NCI-H69 (cell line): ENCODE measurements around the gene TRMT44.
"Not testable (repeated sequence)": the region's sequence is repeated elsewhere in the genome, so short reads cannot be mapped to it uniquely, and the experiment has no call there.

Experiments used
- DNase-seq: peaks from one replicate; lab custom pipeline; 2025; lab: John Stamatoyannopoulos, UW

Gene TRMT44

GRCh38 chr4:8468746-8469535 is 28.4 kb downstream of the TRMT44 start:
- DNase-seq = peak; percentile 28

- no peak for DNase-seq
Observed at GRCh38 chr4:8469550-8469949, 29.0 kb downstream of the TRMT44 start.

DNA sequence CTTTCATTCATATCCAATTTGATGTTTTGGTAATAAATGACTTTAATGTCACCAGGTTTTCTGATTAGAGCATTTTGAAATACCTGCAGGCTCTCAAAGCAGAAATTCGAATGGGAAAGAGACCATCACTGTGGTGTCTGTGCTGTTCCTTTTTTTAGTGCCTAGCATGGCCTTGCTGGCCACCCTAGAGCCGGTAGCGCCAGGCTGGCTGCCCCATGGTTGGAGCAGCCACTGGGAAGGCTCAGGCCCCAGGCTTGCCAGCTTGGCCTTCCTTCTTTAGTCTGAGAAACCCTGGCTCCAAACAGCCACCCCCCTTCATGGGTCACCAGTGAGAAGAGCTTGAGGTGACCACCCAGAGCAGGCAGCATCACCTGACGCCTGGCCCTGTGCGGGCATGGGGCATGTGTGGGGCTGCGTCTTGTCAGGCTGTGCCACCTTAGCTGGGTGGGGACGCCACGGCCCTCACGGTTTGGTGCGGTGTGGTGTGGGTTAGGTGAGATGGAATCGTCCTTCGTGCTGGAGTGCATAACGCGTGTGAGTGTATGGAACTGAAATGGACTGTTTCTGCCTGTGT is 30.0 kb downstream of the TRMT44 start:
- DNase-seq = no peak

DNA sequence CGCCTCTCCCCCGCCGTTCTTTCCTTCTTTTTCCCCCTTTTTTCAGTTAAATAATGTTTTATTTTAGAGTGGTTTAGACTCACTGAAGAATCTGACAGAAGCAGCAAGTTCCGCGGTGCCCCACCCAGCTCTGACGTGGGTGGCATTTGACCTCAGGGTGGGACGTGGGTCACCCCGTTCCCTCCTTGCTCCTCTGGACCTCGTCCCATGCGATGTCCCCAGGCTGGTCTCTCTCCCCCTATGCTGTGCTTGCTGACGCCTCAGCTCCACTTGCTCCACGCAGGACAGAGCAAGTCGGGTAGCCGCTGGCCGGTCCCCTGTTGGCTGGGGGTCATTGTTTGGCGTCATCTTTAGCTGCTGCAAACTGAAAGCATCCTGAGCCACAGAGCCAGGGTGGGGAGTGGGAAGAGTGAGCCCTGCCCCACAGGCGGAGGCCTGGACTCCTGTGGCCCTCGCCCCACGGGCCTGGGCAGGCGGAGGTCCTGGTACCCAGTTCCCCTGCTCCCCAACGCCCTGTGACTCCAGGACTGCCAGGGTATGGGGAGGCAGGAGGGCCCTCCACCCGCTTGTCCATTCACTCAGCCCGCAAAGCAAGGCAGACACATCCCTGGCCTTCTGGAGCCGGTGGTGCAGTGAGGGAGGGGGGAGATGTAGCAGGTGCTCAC is 30.8 kb downstream of the TRMT44 start:
- DNase-seq = no peak

- no peak for DNase-seq
Observed at GRCh38 chr4:8472158-8472688, 31.6 kb downstream of the TRMT44 start.

DNA sequence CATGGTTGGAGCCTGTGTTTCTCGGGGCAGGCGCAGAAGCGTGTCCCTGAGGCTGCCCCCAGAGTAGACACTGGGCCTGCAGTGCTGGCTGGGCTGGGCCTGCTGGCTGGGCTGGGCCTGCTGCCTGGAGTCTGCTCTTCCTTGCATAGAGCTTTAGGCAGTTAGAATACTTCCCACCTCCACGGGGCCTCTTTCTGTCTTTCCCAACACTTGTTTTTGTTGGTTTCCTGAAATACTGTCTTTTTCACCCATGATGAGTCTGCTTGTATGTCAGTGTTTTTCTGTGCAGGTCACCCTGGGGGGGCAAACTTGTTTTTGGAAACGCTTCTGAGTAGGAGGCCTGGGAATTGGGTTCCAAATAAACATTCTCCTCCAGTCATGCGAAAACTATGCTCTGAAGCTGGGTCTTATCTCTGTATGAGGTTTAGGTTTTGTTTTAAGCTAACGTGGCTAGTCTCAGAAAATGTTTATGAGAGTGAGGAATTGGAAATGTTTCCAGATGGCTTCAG is 32.2 kb downstream of the TRMT44 start:
- DNase-seq = no peak

DNA sequence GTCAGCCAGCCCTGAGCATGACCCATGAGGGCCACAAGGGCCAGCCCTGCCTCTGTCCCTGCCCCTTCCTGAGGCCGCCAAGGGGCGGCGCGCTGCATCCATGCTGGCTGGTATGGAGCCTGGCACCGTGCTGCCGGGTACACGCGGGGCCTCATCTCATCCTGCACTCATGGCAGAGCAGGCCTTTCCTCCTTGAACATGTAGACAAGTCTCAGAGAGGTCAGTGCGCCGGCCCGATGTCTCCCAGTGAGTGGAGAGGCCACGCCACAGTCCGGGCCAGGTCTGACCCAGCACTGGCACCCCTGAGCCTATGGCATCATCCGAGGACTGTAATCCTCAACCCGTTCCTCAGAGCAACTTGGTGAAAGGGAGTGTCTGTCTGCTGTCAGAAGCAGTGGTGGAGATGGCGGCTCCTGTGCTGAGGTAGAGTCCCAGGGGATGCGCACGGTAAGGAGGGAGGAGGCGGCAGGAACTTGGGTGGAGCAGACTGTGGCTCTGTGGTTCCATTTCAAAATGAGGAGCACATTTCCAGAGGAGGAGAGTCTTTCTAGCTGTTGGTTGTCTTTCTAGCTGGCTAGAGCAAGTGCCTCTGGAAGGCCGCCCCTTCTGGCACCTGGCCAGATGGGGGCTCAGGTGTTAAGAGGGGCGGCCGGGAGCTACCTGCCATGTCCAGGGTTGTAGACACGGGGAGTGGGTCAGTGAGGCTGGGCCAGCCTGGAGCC is 32.8 kb downstream of the TRMT44 start:
- no peak for DNase-seq

DNA sequence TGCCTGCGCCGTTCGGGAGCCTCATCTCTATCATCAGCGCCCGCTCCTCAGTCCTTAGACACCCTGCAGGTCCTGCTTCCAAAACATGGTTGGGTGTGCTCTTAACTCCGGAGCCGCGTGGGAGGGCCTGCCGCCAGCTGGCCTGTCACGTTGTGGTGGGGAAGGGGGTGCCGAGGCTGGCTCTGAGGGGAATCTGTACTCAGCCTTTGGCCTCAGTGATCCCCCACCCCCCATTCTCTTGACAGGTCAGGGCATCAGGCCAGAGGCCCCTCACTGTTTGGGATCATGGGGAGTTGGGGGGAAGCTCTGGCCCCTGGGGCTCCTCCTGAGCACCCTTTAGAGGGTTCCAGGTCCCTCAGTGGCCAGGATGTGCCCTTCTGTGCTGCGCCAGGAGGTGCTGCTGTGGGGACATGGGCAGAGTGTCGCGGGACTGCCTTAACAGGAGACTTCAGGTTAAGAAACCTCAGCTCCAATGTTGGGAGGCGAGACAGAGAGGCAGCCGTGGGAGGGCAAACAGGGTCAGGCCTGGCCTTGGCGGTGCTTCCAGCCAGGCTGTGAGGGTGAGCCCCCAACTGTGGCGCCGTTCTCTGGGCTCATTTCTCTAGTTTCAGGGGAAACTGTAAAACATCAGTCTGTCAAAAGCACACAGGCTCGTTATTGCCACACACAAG is 33.5 kb downstream of the TRMT44 start:
- DNase-seq = no peak

- no peak for DNase-seq
Observed at GRCh38 chr4:8474856-8475255, 34.3 kb downstream of the TRMT44 start.

- DNase-seq = no peak
Observed at GRCh38 chr4:8475751-8476575, 35.4 kb downstream of the TRMT44 start.

DNA sequence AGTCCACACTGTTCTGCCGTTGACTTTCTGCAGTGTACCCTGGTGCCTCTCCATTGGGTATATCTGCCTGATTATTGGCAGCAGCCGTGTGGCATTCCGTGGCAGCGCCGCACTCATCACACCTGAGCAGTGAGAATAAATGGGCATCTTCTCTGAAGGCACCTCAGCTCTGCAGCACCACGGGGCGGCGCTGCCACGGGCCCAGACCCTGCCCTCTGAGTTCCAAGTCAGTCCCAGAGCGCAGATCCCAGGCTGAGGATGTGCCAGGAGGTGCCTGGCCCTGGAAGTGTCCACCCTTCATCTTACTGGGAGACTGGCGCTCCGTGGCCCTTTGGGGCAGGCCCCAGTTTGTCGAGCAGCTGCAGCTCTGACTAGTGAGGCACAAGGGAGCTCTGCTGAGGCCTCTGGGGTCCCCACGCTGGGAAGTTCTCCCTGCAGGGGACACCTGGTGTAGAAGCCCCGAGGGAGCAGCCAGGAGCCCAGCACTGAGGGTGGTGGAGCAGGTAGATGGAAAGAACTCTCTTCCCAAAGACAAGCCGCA is 36.6 kb downstream of the TRMT44 start:
- no peak for DNase-seq

- DNase-seq = no peak
Observed at GRCh38 chr4:8477676-8478075, 37.1 kb downstream of the TRMT44 start.

DNA sequence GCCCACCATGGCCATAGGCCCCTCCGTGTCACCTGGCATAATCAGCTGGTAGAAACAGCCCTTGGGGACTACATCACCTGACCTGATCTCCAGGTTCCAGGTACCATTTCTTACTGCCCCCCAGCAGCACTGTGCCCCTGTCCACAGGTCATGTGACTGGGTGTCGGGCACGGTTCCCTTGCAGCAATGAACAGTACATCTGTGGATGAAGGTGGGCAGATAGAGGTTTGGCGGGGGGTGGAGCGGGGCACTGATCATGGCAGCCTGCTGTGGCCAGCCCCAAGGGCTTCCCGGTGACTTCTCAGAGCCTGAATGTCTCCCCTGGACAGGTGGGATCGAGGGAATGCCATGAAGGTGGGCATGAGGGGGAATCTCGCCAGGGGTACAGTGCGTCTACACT is 37.8 kb downstream of the TRMT44 start:
- no peak for DNase-seq

- no peak for DNase-seq
Observed at GRCh38 chr4:8478801-8479744, 38.5 kb downstream of the TRMT44 start.

DNA sequence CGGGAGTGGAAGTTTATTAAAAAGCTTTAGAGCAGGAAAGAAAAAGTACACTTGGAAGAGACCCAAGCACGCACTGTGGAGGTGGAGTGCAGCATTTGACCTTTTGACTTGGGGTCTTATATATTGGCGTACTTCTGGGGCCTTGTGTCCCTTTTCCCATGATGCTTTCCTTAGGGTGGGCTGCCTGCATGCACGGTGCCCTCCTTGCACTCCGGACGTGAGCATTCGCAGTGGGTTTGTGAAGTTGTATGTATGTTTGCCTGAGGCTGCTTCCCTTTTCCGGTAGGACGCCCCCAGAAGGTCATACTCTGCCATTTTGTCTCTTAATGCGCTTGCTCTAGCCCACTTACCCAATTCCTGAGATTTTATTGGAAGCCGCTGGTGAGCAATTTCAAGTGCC is 39.6 kb downstream of the TRMT44 start:
- DNase-seq = no peak

- not testable (repeated sequence) for DNase-seq
Observed at GRCh38 chr4:8486643-8487042, 46.1 kb downstream of the TRMT44 start.

GRCh38 chr4:8488791-8489369 is 48.3 kb downstream of the TRMT44 start:
- no peak for DNase-seq

GRCh38 chr4:8491478-8491877 is 50.9 kb downstream of the TRMT44 start:
- not testable (repeated sequence) for DNase-seq

DNA sequence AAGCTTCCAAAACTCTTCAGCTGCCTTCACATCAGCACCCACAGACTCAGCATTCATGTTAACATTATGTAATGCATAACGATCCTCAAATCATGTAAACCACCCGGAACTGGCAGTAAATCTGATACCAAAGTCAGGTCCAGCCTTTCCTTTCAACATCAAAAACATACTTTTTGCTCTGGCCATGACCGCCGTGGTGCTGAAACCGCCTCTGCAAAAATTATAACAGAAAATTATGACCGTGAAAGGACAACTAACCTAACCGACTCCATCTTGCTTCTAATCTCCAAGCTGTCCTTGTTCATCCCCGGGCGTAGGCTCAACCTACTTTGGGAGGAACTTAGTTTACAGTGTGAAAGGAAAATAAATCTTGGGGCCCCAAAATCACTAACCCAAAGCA is 51.6 kb downstream of the TRMT44 start:
- DNase-seq = no peak
